HG03520 (cell line): ENCODE data around the gene ELAVL3.
"Not testable (repeated sequence)": the region's sequence is repeated elsewhere in the genome, so short reads cannot be mapped to it uniquely, and the experiment has no call there.

Source experiments
- ATAC-seq: cut with Tn5 transposase; IDR thresholded peaks from one replicate; pipeline ENCODE4 v1.9.1; 2021; ENCODE audit warnings: mild to moderate bottlenecking, moderate library complexity; ENCODE audit not compliant: unreplicated experiment

ELAVL3 gene

GRCh38 chr19:11414544-11414943 is 66.3 kb downstream of the ELAVL3 start:
- no peak for ATAC-seq

- ATAC-seq: no peak
Observed at GRCh38 chr19:11410682-11411081, 70.2 kb downstream of the ELAVL3 start.

GRCh38 chr19:11408591-11408990 is 72.3 kb downstream of the ELAVL3 start:
- ATAC-seq: no peak

GRCh38 chr19:11406703-11407236 is 74.1 kb downstream of the ELAVL3 start:
- ATAC-seq: not testable (repeated sequence)

GRCh38 chr19:11405846-11406643 is 74.8 kb downstream of the ELAVL3 start:
- ATAC-seq: no peak

- no peak for ATAC-seq
Observed at GRCh38 chr19:11404588-11405222, 76.1 kb downstream of the ELAVL3 start.

- no peak for ATAC-seq
Observed at GRCh38 chr19:11401808-11402543, 78.9 kb downstream of the ELAVL3 start.
